ENCODE results near the gene ADRM1. TPM values are rescaled to one million over a fixed set of nuclear protein-coding genes. Genes with fewer than 3 reads are reported as not detected.

Gene ADRM1
- total and polyA plus RNA-seq, 2 of the 4 experiments (the other 2 are of a cell fraction): 103 to 149 TPM

DNA sequence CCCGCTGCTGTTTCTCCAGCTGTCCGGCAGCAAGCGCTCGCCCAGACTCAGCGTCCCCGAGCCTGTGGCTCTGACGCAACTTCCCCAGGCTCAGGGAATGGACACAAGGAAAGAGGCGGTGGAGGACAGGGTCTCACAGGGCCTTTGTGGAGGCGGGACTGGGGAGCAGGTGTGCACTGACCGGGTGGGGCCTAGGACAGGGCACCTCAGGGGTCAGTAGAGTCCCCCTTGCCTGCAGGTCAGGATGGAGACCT is 44.3 kb downstream of the ADRM1 start:
- Histone ChIP-seq H3K14ac (replicated peaks; ENCODE audit: low read depth, low read length) (no peak overlapping the region), H3K4me1 (ENCODE audit: control insufficient read depth, insufficient read depth, low read length) (no peaks in the 10 kb centered on the region; the same call in 1 of the 2 replicates), H3K18ac (ENCODE audit: low read depth, low read length) (no peak overlapping the region), H4K91ac (ENCODE audit: insufficient read depth, low read depth, low read length) (no peak overlapping the region), H3K4me3 (ENCODE audit: insufficient read depth, low read depth, low read length) (no peak overlapping the region), H2BK5ac (ENCODE audit: low read depth, low read length, poor library complexity, severe bottlenecking) (no peak overlapping the region), H4K8ac (ENCODE audit: low read depth in 2 of 2, low read length in 2 of 2) (no peak overlapping the region), H3K27me3 (ENCODE audit: control insufficient read depth, insufficient read depth, low read length) (no peaks in the 10 kb centered on the region), H2AK9ac (replicated peaks; ENCODE audit: low read depth, low read length, poor library complexity) (no peak overlapping the region), H4K20me1 (ENCODE audit: insufficient read depth, low read length) (no peaks in the 10 kb centered on the region), H2BK15ac (ENCODE audit: low read depth, low read length) (no peak overlapping the region), H3K56ac (ENCODE audit: extremely low read depth, insufficient read depth, low read length) (no peak overlapping the region), H3K23ac (ENCODE audit: low read depth, low read length) (no peak overlapping the region), H2AFZ (replicated peaks; ENCODE audit: low read length, poor library complexity) (no peak overlapping the region), H2AK5ac (ENCODE audit: low read depth, low read length) (no peak overlapping the region), H3K4ac (ENCODE audit: low read depth, low read length) (no peak overlapping the region), H4K5ac (ENCODE audit: low read depth, low read length) (no peak overlapping the region), H3K27ac (ENCODE audit: insufficient read depth, low read length) (no peak overlapping the region), H3K36me3 (ENCODE audit: control insufficient read depth, insufficient read depth, low read length) (peaks cover 9% of the 10 kb centered on the region; the same call in 1 of the 2 replicates), H3K4me2 (ENCODE audit: low read depth, low read length) (no peak overlapping the region), H3K9ac (ENCODE audit: low read depth, low read length) (no peak overlapping the region), H3K79me1 (ENCODE audit: low read depth in 1 of 2, low read length in 2 of 2) (no peaks in the 10 kb centered on the region), H2BK120ac (ENCODE audit: low read depth, low read length) (no peak overlapping the region), H3K9me1 (ENCODE audit: insufficient read depth, low read length) (peaks cover 2% of the 10 kb centered on the region; the same call in 1 of the 2 replicates), H3K9me3 (ENCODE audit: control insufficient read depth, insufficient read depth, low read length) (no peaks in the 10 kb centered on the region), H2BK20ac (ENCODE audit: low read depth, low read length) (no peak overlapping the region)
- ChIA-PET POLR2A (ENCODE audit: unreplicated experiment) (no interaction called here), CTCF (no interaction called here)
- DNase-seq (no peak), ATAC-seq (ENCODE audit: low read depth) (no peak)
- intact Hi-C loops (cut with micrococcal nuclease) (no loop called here), dilution Hi-C loops (cut with HindIII; ENCODE audit: low sequenced_read_pairs, unreplicated experiment) (no loop called here), in situ Hi-C loops (cut with MboI; ENCODE audit: low sequenced_read_pairs) (no loop called here)
- BruUV-seq (replicated peaks): no TSS peak
- TF ChIP-seq RAD21 (IDR thresholded peaks at IDR 0.05; ENCODE audit: low read length) (no peak), RCOR1 (IDR thresholded peaks at IDR 0.05; ENCODE audit: insufficient replicate concordance, low read length) (no peak), BHLHE40 (IDR thresholded peaks at IDR 0.05; ENCODE audit: low read depth, low read length) (no peak), NFE2L2 (IDR thresholded peaks at IDR 0.05; ENCODE audit: low read depth, low read length) (no peak), SMC3 (IDR thresholded peaks at IDR 0.05; ENCODE audit: low read depth, low read length) (no peak), CHD1 (IDR thresholded peaks at IDR 0.05; ENCODE audit: low read depth, low read length) (no peak), MAFK (IDR thresholded peaks at IDR 0.05; ENCODE audit: low read depth, low read length) (no peak), MAZ (IDR thresholded peaks at IDR 0.05; ENCODE audit: borderline replicate concordance, low read depth, low read length) (no peak), RFX5 (IDR thresholded peaks at IDR 0.05; ENCODE audit: low read depth, low read length) (no peak), CEBPB (IDR thresholded peaks at IDR 0.05; ENCODE audit: low read depth, low read length) (no peak), POLR2A (IDR thresholded peaks at IDR 0.05; ENCODE audit: low read depth, low read length) (no peak), MXI1 (IDR thresholded peaks at IDR 0.05; ENCODE audit: borderline replicate concordance, low read depth, low read length) (no peak), FOS (IDR thresholded peaks at IDR 0.05; ENCODE audit: low read depth, low read length) (no peak)
- TF ChIP-seq, protein P1, sequence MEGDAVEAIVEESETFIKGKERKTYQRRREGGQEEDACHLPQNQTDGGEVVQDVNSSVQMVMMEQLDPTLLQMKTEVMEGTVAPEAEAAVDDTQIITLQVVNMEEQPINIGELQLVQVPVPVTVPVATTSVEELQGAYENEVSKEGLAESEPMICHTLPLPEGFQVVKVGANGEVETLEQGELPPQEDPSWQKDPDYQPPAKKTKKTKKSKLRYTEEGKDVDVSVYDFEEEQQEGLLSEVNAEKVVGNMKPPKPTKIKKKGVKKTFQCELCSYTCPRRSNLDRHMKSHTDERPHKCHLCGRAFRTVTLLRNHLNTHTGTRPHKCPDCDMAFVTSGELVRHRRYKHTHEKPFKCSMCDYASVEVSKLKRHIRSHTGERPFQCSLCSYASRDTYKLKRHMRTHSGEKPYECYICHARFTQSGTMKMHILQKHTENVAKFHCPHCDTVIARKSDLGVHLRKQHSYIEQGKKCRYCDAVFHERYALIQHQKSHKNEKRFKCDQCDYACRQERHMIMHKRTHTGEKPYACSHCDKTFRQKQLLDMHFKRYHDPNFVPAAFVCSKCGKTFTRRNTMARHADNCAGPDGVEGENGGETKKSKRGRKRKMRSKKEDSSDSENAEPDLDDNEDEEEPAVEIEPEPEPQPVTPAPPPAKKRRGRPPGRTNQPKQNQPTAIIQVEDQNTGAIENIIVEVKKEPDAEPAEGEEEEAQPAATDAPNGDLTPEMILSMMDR (conservative IDR thresholded peaks at IDR 0.05; ENCODE audit: low read depth, low read length): no peak
- TF ChIP-seq, protein P2, sequence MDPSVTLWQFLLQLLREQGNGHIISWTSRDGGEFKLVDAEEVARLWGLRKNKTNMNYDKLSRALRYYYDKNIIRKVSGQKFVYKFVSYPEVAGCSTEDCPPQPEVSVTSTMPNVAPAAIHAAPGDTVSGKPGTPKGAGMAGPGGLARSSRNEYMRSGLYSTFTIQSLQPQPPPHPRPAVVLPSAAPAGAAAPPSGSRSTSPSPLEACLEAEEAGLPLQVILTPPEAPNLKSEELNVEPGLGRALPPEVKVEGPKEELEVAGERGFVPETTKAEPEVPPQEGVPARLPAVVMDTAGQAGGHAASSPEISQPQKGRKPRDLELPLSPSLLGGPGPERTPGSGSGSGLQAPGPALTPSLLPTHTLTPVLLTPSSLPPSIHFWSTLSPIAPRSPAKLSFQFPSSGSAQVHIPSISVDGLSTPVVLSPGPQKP (IDR thresholded peaks at IDR 0.05; ENCODE audit: borderline replicate concordance, low read depth, low read length): no peak
- TF ChIP-seq, protein P3, sequence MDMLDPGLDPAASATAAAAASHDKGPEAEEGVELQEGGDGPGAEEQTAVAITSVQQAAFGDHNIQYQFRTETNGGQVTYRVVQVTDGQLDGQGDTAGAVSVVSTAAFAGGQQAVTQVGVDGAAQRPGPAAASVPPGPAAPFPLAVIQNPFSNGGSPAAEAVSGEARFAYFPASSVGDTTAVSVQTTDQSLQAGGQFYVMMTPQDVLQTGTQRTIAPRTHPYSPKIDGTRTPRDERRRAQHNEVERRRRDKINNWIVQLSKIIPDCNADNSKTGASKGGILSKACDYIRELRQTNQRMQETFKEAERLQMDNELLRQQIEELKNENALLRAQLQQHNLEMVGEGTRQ (IDR thresholded peaks at IDR 0.05; ENCODE audit: low read depth, low read length): no peak
- WGBS, 2 experiments (ENCODE audit: extremely low coverage in 2 of 2, insufficient read length in 1 of 2): 100% methylated on average over 3 of the region's 10 CpGs; no CpG with 5 or more reads in 1 of the 2 experiments
